A172 (cell line): ENCODE results near the gene SERINC4. TPM values are rescaled to one million over a fixed set of nuclear protein-coding genes. Genes with fewer than 3 reads are reported as not detected.
"Not testable (repeated sequence)": the region's sequence is repeated elsewhere in the genome, so short reads cannot be mapped to it uniquely, and the experiment has no call there.

Experiments
- DNase-seq: peaks from one replicate; pipeline ENCODE4 v3.0.0-alpha.2; 2015; ENCODE audit warnings: low spot score
- total RNA-seq: library from RNA; depleted of rRNA; stranded (reverse); fragments of >200 nt; shearing (Covaris generic); gene quantifications from 2 replicates; pipeline ENCODE4 v1.2.3, GENCODE V29; 2014; rRNA removed

Gene SERINC4
- not detected in 2 replicates for total RNA-seq

GRCh38 chr15:43799945-43800285 lies at the start of gene SERINC4:
Gene SERINC4, minus strand, starts transcription at chr15:43800220. Its CDS starts 234 bp downstream, at chr15:43799986.
- DNase-seq: no peak

GRCh38 chr15:43845421-43845820 lies 45.4 kb upstream of the SERINC4 start:
- no peak for DNase-seq

- not testable (repeated sequence) for DNase-seq
Observed at GRCh38 chr15:43832485-43832884, 32.5 kb upstream of the SERINC4 start.

GRCh38 chr15:43831519-43832052 lies 31.6 kb upstream of the SERINC4 start:
- not testable (repeated sequence) for DNase-seq

GRCh38 chr15:43830691-43831275 lies 30.8 kb upstream of the SERINC4 start:
- not testable (repeated sequence) for DNase-seq

- not testable (repeated sequence) for DNase-seq
Observed at GRCh38 chr15:43829951-43830540, 30.0 kb upstream of the SERINC4 start.

GRCh38 chr15:43828061-43828657 lies 28.1 kb upstream of the SERINC4 start:
- no peak for DNase-seq

- peak; percentile 70 for DNase-seq
Observed at GRCh38 chr15:43826508-43827341, 26.7 kb upstream of the SERINC4 start, which contains the start of gene WDR76. Gene WDR76, plus strand, starts transcription at chr15:43827002. Its CDS starts 31 bp downstream, at chr15:43827033.

- no peak for DNase-seq
Observed at GRCh38 chr15:43826029-43826507, 26.0 kb upstream of the SERINC4 start.

GRCh38 chr15:43825305-43825704 lies 25.3 kb upstream of the SERINC4 start:
- DNase-seq: not testable (repeated sequence)

- DNase-seq: peak; percentile 97
Observed at GRCh38 chr15:43824302-43825246, 24.6 kb upstream of the SERINC4 start, which contains the start of gene MFAP1. Gene MFAP1, minus strand, starts transcription at chr15:43824690. Its CDS starts 121 bp downstream, at chr15:43824569.

- no peak for DNase-seq
Observed at GRCh38 chr15:43821505-43821904, 21.5 kb upstream of the SERINC4 start.

GRCh38 chr15:43815064-43815463 lies 15.0 kb upstream of the SERINC4 start:
- not testable (repeated sequence) for DNase-seq

- no peak for DNase-seq
Observed at GRCh38 chr15:43808960-43809678, 9.1 kb upstream of the SERINC4 start.

GRCh38 chr15:43808435-43808950 lies 8.5 kb upstream of the SERINC4 start:
- DNase-seq: no peak

- not testable (repeated sequence) for DNase-seq
Observed at GRCh38 chr15:43802676-43803075, 2.7 kb upstream of the SERINC4 start.

- DNase-seq: peak; percentile 80
Observed at GRCh38 chr15:43800286-43801141, 494 bp upstream of the SERINC4 start, which contains the start of gene HYPK. Gene HYPK, plus strand, starts transcription at chr15:43800599. Its CDS starts 24 bp downstream, at chr15:43800623.

GRCh38 chr15:43799209-43799944 lies 643 bp downstream of the SERINC4 start:
- DNase-seq: no peak
